Sigmoid colon (tissue), 4 donors: ENCODE measurements around the gene CREBZF.

ENCODE experiments used
- EP300 ChIP-seq, 4 donors: sonication (generic); formaldehyde crosslinking; IDR thresholded peaks; one replicate each; pipeline ENCODE4 v1.6.1; 2017; ENCODE audit warnings: antibody characterized with exemption in 4 of 4
- POLR2AphosphoS5 ChIP-seq, 4 donors: sonication (generic); formaldehyde crosslinking; IDR thresholded peaks; one replicate each; pipeline ENCODE4 v1.6.1; 2017; ENCODE audit warnings: antibody characterized with exemption in 4 of 4
- TF ChIP-seq, protein P1 (sequence below), 4 experiments: fragments of 450-650 bp in 3 of 4; fragments of 200-600 bp in 1 of 4; IDR thresholded peaks; one replicate each; pipeline ENCODE4 v1.5.1; 2016 to 2019; ENCODE audit warnings: antibody characterized with exemption in 4 of 4, mild to moderate bottlenecking in 3 of 4, moderate library complexity in 2 of 4

GRCh38 chr11:85705800-85706199 lies 40.9 kb upstream of the CREBZF start:
- no peak for TF ChIP-seq POLR2AphosphoS5 (IDR thresholded peaks at IDR 0.05)
- TF ChIP-seq, protein P1, sequence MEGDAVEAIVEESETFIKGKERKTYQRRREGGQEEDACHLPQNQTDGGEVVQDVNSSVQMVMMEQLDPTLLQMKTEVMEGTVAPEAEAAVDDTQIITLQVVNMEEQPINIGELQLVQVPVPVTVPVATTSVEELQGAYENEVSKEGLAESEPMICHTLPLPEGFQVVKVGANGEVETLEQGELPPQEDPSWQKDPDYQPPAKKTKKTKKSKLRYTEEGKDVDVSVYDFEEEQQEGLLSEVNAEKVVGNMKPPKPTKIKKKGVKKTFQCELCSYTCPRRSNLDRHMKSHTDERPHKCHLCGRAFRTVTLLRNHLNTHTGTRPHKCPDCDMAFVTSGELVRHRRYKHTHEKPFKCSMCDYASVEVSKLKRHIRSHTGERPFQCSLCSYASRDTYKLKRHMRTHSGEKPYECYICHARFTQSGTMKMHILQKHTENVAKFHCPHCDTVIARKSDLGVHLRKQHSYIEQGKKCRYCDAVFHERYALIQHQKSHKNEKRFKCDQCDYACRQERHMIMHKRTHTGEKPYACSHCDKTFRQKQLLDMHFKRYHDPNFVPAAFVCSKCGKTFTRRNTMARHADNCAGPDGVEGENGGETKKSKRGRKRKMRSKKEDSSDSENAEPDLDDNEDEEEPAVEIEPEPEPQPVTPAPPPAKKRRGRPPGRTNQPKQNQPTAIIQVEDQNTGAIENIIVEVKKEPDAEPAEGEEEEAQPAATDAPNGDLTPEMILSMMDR (IDR thresholded peaks at IDR 0.05) = no peak
- no peak for TF ChIP-seq EP300 (IDR thresholded peaks at IDR 0.05)
